Astrocyte (in vitro differentiated cells and primary cell): ENCODE results near the gene FKBP1A. TPM values are rescaled to one million over a fixed set of nuclear protein-coding genes. Genes with fewer than 3 reads are reported as not detected.

Experiments
- DNase-seq: peaks from one replicate; pipeline ENCODE4 v3.0.0-alpha.2; 2010; ENCODE audit warnings: low read depth
- FAIRE-seq: peaks from 2 replicates; lab custom pipeline; 2011; peaks lifted over from hg19 to GRCh38; lab: Jason Lieb, UNC
- H2AFZ ChIP-seq: 2 replicates; pipeline ENCODE4 v1.6.0; 2012; ENCODE audit warnings: low read depth, low read length, inconsistent platforms
- H3K27ac ChIP-seq: 2 replicates; pipeline ENCODE4 v1.5.1; 2011; ENCODE audit warnings: low read depth, low read length, inconsistent platforms
- H3K27me3 ChIP-seq: 2 replicates; pipeline ENCODE4 v1.6.0; 2011; ENCODE audit warnings: low read length, inconsistent platforms; ENCODE audit not compliant: insufficient read depth
- H3K36me3 ChIP-seq: 2 replicates; pipeline ENCODE4 v1.5.1; 2011; ENCODE audit warnings: low read length, inconsistent platforms; ENCODE audit not compliant: insufficient read depth
- H3K4me1 ChIP-seq: 2 replicates; pipeline ENCODE4 v1.5.1; 2011; ENCODE audit warnings: low read length, inconsistent platforms; ENCODE audit not compliant: insufficient read depth
- H3K4me2 ChIP-seq: 2 replicates; pipeline ENCODE4 v1.6.0; 2012; ENCODE audit warnings: low read length, inconsistent platforms
- H3K4me3 ChIP-seq: 2 replicates; pipeline ENCODE4 v1.5.1; 2011; ENCODE audit warnings: low read depth, mild to moderate bottlenecking, low read length, inconsistent platforms; ENCODE audit not compliant: insufficient read depth
- H3K79me2 ChIP-seq: 2 replicates; pipeline ENCODE4 v1.6.0; 2012; ENCODE audit warnings: mild to moderate bottlenecking, low read length, inconsistent platforms; ENCODE audit not compliant: insufficient read depth
- H3K9ac ChIP-seq: 2 replicates; pipeline ENCODE4 v1.6.0; 2012; ENCODE audit warnings: mild to moderate bottlenecking, low read length, inconsistent platforms
- H3K9me3 ChIP-seq: 2 replicates; pipeline ENCODE4 v1.5.1; 2012; ENCODE audit warnings: low read depth, mild to moderate bottlenecking, low read length, inconsistent platforms; ENCODE audit not compliant: insufficient read depth
- H4K20me1 ChIP-seq: 2 replicates; pipeline ENCODE4 v1.6.0; 2012; ENCODE audit warnings: low read length, inconsistent platforms; ENCODE audit not compliant: insufficient read depth
- H3K27ac Mint-ChIP-seq: one replicate; pipeline ENCODE4 v1.8.0; 2021; ENCODE audit warnings: mild to moderate bottlenecking, mixed read lengths; ENCODE audit not compliant: unreplicated experiment
- H3K27me3 Mint-ChIP-seq: one replicate; pipeline ENCODE4 v1.8.0; 2021; ENCODE audit warnings: low read depth, mixed read lengths; ENCODE audit not compliant: unreplicated experiment
- H3K36me3 Mint-ChIP-seq: one replicate; pipeline ENCODE4 v1.8.0; 2021; ENCODE audit warnings: low read depth, mixed read lengths; ENCODE audit not compliant: unreplicated experiment
- H3K4me1 Mint-ChIP-seq: one replicate; pipeline ENCODE4 v1.8.0; 2021; ENCODE audit warnings: low read depth, mixed read lengths; ENCODE audit not compliant: unreplicated experiment
- H3K4me3 Mint-ChIP-seq: one replicate; pipeline ENCODE4 v1.8.0; 2021; ENCODE audit warnings: mild to moderate bottlenecking, moderate library complexity, mixed read lengths; ENCODE audit not compliant: unreplicated experiment
- H3K9me3 Mint-ChIP-seq: one replicate; pipeline ENCODE4 v1.8.0; 2021; ENCODE audit warnings: mild to moderate bottlenecking, mixed read lengths; ENCODE audit not compliant: unreplicated experiment
- EZH2 ChIP-seq: IDR thresholded peaks from 2 replicates; pipeline ENCODE4 v1.6.1; 2012; ENCODE audit warnings: mild to moderate bottlenecking, low read length, inconsistent platforms; ENCODE audit not compliant: insufficient read depth
- total RNA-seq: library from RNA; stranded (reverse); gene quantifications from 2 replicates; pipeline ENCODE4 v1.2.1, GENCODE V29; 2021
- TF ChIP-seq, protein P1 (sequence below): IDR thresholded peaks from 2 replicates; pipeline ENCODE4 v1.5.1; 2011; ENCODE audit warnings: low read depth, mild to moderate bottlenecking, inconsistent platforms, low read length, moderate library complexity; ENCODE audit not compliant: insufficient read depth

The FKBP1A gene
- total RNA-seq, 1 donor from 2014 or later: 379 TPM

DNA sequence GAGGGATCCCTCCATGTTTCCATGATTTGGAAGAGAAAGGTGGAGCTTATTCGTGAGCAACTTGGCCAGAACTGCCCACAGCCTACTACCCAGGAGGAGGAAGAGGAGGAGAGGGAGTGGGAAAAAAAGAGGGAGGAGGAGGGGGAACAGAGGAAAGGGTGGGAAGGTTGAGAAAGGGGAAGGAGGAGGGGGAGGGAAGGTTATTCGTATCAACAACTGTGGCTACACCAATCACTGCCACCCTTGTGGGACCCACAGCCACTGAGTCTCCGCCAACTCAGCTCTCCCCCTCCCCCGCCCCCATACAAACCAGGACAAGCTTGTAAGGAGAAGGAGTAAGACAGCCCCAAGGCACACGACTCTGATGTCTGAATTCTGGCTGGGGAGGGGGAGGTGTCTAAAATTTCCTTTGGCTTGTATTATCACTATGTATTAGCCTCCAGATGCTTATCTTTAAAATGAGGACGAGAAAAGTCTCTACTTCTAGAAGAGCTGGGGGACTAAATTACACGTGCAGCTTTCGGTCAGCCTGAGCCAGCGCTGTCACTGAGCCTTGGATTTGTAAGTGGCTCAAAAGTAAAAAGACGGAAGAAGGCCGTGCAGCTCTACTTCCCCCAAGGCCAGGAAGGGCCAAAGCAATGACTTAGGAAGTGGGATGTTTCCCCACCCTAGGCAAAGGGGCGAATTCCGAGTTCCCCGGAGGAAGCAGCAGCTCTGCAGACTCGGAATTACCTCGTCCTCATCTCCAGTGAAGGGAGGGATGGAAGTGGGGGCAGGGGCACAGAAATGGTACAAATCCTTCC lies 1.0 kb downstream of the FKBP1A start:
- no peaks in the 10 kb centered on the region for H3K36me3 ChIP-seq
- H3K27me3 ChIP-seq: peaks cover 5% of the 10 kb centered on the region
- TF ChIP-seq, protein P1, sequence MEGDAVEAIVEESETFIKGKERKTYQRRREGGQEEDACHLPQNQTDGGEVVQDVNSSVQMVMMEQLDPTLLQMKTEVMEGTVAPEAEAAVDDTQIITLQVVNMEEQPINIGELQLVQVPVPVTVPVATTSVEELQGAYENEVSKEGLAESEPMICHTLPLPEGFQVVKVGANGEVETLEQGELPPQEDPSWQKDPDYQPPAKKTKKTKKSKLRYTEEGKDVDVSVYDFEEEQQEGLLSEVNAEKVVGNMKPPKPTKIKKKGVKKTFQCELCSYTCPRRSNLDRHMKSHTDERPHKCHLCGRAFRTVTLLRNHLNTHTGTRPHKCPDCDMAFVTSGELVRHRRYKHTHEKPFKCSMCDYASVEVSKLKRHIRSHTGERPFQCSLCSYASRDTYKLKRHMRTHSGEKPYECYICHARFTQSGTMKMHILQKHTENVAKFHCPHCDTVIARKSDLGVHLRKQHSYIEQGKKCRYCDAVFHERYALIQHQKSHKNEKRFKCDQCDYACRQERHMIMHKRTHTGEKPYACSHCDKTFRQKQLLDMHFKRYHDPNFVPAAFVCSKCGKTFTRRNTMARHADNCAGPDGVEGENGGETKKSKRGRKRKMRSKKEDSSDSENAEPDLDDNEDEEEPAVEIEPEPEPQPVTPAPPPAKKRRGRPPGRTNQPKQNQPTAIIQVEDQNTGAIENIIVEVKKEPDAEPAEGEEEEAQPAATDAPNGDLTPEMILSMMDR: no peak
- TF ChIP-seq EZH2: no peak
- peak overlapping the region; percentile 93 for H3K4me3 ChIP-seq
- H3K9me3 ChIP-seq: no peaks in the 10 kb centered on the region
- DNase-seq (peak; percentile 30), FAIRE-seq (no peak)
- H4K20me1 ChIP-seq: peaks cover 55% of the 10 kb centered on the region
- H3K9me3 Mint-ChIP-seq: no peaks in the 10 kb centered on the region
- H3K79me2 ChIP-seq: peaks cover 62% of the 10 kb centered on the region
- H3K36me3 Mint-ChIP-seq: no peaks in the 10 kb centered on the region
- peak overlapping the region; percentile 73 for H3K27ac Mint-ChIP-seq
- peak overlapping the region; percentile 99 for H3K4me2 ChIP-seq
- peak overlapping the region; percentile 90 for H3K9ac ChIP-seq
- H3K27me3 Mint-ChIP-seq: peaks cover 5% of the 10 kb centered on the region
- peaks cover 37% of the 10 kb centered on the region for H3K4me1 Mint-ChIP-seq
- peaks cover 29% of the 10 kb centered on the region for H3K4me1 ChIP-seq
- H3K4me3 Mint-ChIP-seq: peak overlapping the region; percentile 94
- H3K27ac ChIP-seq: peak overlapping the region; percentile 66
- peak overlapping the region; percentile 49 for H2AFZ ChIP-seq

DNA sequence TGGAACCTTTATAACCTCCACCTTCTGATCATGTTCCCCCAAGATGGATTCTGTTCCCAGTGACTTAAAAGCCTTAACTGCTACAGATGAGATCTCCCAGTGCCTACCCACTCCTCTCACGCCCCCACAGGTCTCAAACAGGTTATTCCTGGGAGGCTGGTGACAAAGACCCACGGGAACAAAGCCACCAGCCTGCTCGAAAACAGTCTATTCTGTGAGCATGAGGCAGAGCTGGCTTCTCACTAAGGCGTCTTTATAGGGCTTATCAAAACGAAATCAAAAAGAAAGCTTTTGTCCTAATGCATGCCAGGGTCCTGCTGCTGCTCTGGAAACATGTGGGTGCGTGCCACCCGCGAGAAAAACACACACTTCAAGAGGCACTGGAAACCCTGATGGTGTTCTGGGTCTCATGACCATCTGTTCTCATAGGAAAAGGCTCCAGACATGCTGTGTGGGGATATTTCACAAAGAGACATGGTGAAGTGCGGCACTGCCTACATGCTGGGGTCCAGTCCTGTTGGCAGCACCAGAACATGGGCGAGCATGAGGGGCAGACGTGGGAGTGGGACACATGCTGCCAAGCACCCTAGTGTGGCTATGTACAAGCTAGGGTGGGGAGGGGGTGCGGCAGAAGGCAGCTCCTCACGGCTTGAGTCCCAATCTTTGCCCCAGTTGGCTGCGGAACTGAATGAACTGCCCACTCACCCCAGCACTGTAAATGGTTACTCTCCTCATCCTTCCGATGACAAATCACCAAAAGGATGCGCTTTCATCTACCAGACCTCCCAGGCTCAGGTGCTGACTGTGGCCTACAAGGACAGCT lies 2.1 kb downstream of the FKBP1A start:
- Histone ChIP-seq H3K4me2 (peak overlapping the region; percentile 99), H3K79me2 (peaks cover 73% of the 10 kb centered on the region), H3K36me3 (peaks cover 3% of the 10 kb centered on the region), H3K4me1 (peaks cover 29% of the 10 kb centered on the region), H3K4me3 (peak overlapping the region; percentile 93), H4K20me1 (peaks cover 65% of the 10 kb centered on the region), H3K27ac (no peak overlapping the region), H3K9me3 (no peaks in the 10 kb centered on the region), H3K9ac (peak overlapping the region; percentile 90), H3K27me3 (peaks cover 4% of the 10 kb centered on the region), H2AFZ (no peak overlapping the region)
- Mint-ChIP-seq H3K9me3 (no peaks in the 10 kb centered on the region), H3K27ac (peak overlapping the region; percentile 50), H3K27me3 (peaks cover 4% of the 10 kb centered on the region), H3K36me3 (no peaks in the 10 kb centered on the region), H3K4me3 (peak overlapping the region; percentile 94), H3K4me1 (peaks cover 42% of the 10 kb centered on the region)
- no peak for FAIRE-seq
- TF ChIP-seq EZH2: no peak
- TF ChIP-seq, protein P1: no peak
- no peak for DNase-seq
